ENCODE measurements around the gene SLC49A3. TPM values are rescaled to one million over a fixed set of nuclear protein-coding genes. Genes with fewer than 3 reads are reported as not detected.

SLC49A3 gene
- total RNA-seq, 2 experiments from 2014 or later, result not detected

GRCh38 chr4:650951-651883 lies 37.7 kb downstream of the SLC49A3 start:
- ChIA-PET CTCF (ENCODE audit: unreplicated experiment) (no interaction called here), POLR2A (no interaction called here)
- no peaks in the 10 kb centered on the region for H3K9me3 ChIP-seq (ENCODE audit: low read length)
- no peak overlapping the region for H3K27ac ChIP-seq (ENCODE audit: low read depth, low read length, poor library complexity, severe bottlenecking)
- intact Hi-C loops (cut with micrococcal nuclease; ENCODE audit: unreplicated experiment), result no loop called here
- no peaks in the 10 kb centered on the region for H3K79me2 ChIP-seq (ENCODE audit: insufficient read depth, low read depth, low read length)
- H3K9me2 ChIP-seq (ENCODE audit: insufficient read depth, low read length), result no peaks in the 10 kb centered on the region
- TF ChIP-seq, protein P1, sequence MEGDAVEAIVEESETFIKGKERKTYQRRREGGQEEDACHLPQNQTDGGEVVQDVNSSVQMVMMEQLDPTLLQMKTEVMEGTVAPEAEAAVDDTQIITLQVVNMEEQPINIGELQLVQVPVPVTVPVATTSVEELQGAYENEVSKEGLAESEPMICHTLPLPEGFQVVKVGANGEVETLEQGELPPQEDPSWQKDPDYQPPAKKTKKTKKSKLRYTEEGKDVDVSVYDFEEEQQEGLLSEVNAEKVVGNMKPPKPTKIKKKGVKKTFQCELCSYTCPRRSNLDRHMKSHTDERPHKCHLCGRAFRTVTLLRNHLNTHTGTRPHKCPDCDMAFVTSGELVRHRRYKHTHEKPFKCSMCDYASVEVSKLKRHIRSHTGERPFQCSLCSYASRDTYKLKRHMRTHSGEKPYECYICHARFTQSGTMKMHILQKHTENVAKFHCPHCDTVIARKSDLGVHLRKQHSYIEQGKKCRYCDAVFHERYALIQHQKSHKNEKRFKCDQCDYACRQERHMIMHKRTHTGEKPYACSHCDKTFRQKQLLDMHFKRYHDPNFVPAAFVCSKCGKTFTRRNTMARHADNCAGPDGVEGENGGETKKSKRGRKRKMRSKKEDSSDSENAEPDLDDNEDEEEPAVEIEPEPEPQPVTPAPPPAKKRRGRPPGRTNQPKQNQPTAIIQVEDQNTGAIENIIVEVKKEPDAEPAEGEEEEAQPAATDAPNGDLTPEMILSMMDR (conservative IDR thresholded peaks at IDR 0.05; ENCODE audit: low read length), result no peak
- no peak for TF ChIP-seq EZH2phosphoT487 (IDR thresholded peaks at IDR 0.05; ENCODE audit: borderline replicate concordance, low read depth, low read length)
- no TSS peak for BruUV-seq (replicated peaks)
- no peaks in the 10 kb centered on the region for H3K4me1 ChIP-seq (ENCODE audit: insufficient read depth, low read length, poor library complexity, severe bottlenecking)
- no peaks in the 10 kb centered on the region for H3K36me3 ChIP-seq (ENCODE audit: insufficient read depth, low read length)
- H4K20me1 ChIP-seq (ENCODE audit: insufficient read depth, low read length), result no peaks in the 10 kb centered on the region
- DNase-seq (ENCODE audit: low spot score), result no peak
- H3K4me3 ChIP-seq (ENCODE audit: low read depth, low read length, poor library complexity, severe bottlenecking), result no peak overlapping the region
- H3K4me2 ChIP-seq (ENCODE audit: low read length), result no peak overlapping the region
- H2AFZ ChIP-seq (ENCODE audit: low read length), result no peak overlapping the region

DNA sequence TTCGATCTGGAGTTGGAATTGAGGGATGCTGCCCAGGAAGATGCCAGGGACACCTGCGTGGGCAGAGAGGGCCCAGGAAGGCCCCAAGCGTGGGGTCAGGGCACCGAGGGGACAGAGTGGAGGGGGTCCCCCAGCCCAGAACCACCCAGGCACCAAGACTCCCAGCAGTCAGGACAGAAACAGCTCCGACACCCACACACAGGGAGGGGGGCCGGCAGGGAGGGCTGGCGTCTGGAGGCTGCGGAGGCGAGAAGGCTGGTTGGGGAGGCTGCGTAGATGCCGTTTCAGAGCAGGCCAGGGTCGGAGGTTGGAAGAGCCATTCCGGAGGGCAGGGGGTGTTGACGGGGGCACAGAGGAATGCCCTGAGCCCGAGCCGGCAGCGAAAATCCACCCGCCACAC lies 38.5 kb downstream of the SLC49A3 start:
- H3K4me2 ChIP-seq (ENCODE audit: low read length), result no peak overlapping the region
- no TSS peak for BruUV-seq (replicated peaks)
- intact Hi-C loops (cut with micrococcal nuclease; ENCODE audit: unreplicated experiment), result no loop called here
- H3K27ac ChIP-seq (ENCODE audit: low read depth, low read length, poor library complexity, severe bottlenecking), result no peak overlapping the region
- H3K9me2 ChIP-seq (ENCODE audit: insufficient read depth, low read length), result no peaks in the 10 kb centered on the region
- H3K36me3 ChIP-seq (ENCODE audit: insufficient read depth, low read length), result no peaks in the 10 kb centered on the region
- TF ChIP-seq, protein P1 (conservative IDR thresholded peaks at IDR 0.05; ENCODE audit: low read length), result no peak
- no peak for TF ChIP-seq EZH2phosphoT487 (IDR thresholded peaks at IDR 0.05; ENCODE audit: borderline replicate concordance, low read depth, low read length)
- no peak overlapping the region for H3K4me3 ChIP-seq (ENCODE audit: low read depth, low read length, poor library complexity, severe bottlenecking)
- H3K9me3 ChIP-seq (ENCODE audit: low read length), result no peaks in the 10 kb centered on the region
- no peak for DNase-seq (ENCODE audit: low spot score)
- H3K4me1 ChIP-seq (ENCODE audit: insufficient read depth, low read length, poor library complexity, severe bottlenecking), result no peaks in the 10 kb centered on the region
- no peaks in the 10 kb centered on the region for H3K79me2 ChIP-seq (ENCODE audit: insufficient read depth, low read depth, low read length)
- H2AFZ ChIP-seq (ENCODE audit: low read length), result no peak overlapping the region
- POLR2A ChIA-PET, result no interaction called here
- no peaks in the 10 kb centered on the region for H4K20me1 ChIP-seq (ENCODE audit: insufficient read depth, low read length)
- CTCF ChIA-PET (ENCODE audit: unreplicated experiment), result no interaction called here

DNA sequence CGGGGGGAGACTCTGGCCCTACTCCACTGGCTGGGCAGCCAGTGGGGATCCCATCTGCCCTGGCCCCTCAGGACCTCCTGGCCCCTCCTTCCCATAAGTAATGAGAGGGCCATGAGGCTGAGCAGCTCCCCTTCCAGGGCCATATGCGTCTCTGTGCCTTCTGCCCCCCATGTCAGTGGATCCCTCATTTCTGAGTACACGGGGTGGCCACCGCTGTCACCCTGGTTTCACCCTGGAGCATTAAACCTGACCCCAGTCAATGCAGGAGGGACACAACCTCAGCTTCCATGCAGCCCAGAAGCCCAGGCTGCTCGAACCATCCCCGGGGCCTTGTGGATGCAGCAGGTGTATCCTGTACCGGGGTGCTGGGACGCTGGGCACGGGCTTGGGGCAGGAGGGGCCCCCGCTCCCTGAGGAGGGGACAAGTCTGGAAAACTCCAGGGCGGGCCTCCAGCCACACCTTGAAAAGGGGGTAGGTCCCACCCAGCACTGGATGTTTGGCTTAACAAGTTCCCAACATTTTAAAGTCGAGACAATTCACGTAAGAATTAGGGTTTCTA lies 39.1 kb downstream of the SLC49A3 start:
- no peak overlapping the region for H3K27ac ChIP-seq (ENCODE audit: low read depth, low read length, poor library complexity, severe bottlenecking)
- DNase-seq (ENCODE audit: low spot score), result no peak
- no peaks in the 10 kb centered on the region for H3K36me3 ChIP-seq (ENCODE audit: insufficient read depth, low read length)
- H2AFZ ChIP-seq (ENCODE audit: low read length), result no peak overlapping the region
- no peak overlapping the region for H3K4me2 ChIP-seq (ENCODE audit: low read length)
- no peaks in the 10 kb centered on the region for H3K9me3 ChIP-seq (ENCODE audit: low read length)
- no peak overlapping the region for H3K4me3 ChIP-seq (ENCODE audit: low read depth, low read length, poor library complexity, severe bottlenecking)
- no peaks in the 10 kb centered on the region for H3K4me1 ChIP-seq (ENCODE audit: insufficient read depth, low read length, poor library complexity, severe bottlenecking)
- no peaks in the 10 kb centered on the region for H3K9me2 ChIP-seq (ENCODE audit: insufficient read depth, low read length)
- ChIA-PET CTCF (ENCODE audit: unreplicated experiment) (no interaction called here), POLR2A (no interaction called here)
- H3K79me2 ChIP-seq (ENCODE audit: insufficient read depth, low read depth, low read length), result no peaks in the 10 kb centered on the region
- BruUV-seq (replicated peaks), result no TSS peak
- TF ChIP-seq EZH2phosphoT487 (IDR thresholded peaks at IDR 0.05; ENCODE audit: borderline replicate concordance, low read depth, low read length), result no peak
- TF ChIP-seq, protein P1 (conservative IDR thresholded peaks at IDR 0.05; ENCODE audit: low read length), result no peak
- no peaks in the 10 kb centered on the region for H4K20me1 ChIP-seq (ENCODE audit: insufficient read depth, low read length)
- intact Hi-C loops (cut with micrococcal nuclease; ENCODE audit: unreplicated experiment), result no loop called here
